Gastroesophageal sphincter (tissue), 2 donors: ENCODE data around the gene RREB1.

Source experiments
- EP300 ChIP-seq: sonication (generic); formaldehyde crosslinking; IDR thresholded peaks from one replicate; pipeline ENCODE4 v1.6.1; 2017; ENCODE audit warnings: antibody characterized with exemption, mild to moderate bottlenecking
- POLR2A ChIP-seq, 2 donors: fragments of 450-650 bp; IDR thresholded peaks; one replicate each; pipeline ENCODE4 v1.6.1; 2017; ENCODE audit warnings: antibody characterized with exemption in 2 of 2, mild to moderate bottlenecking in 2 of 2, moderate library complexity in 1 of 2

- TF ChIP-seq EP300 (no peak), POLR2A (IDR thresholded peaks at IDR 0.05) (no peak)
Measured at GRCh38 chr6:7062451-7063162, 45.2 kb upstream of the RREB1 start.
